HepG2 (cell line): ENCODE results near the gene NAMPT. TPM values are rescaled to one million over a fixed set of nuclear protein-coding genes. Genes with fewer than 3 reads are reported as not detected.

Source experiments
- ATAC-seq: fragments of 200-7000 bp; cut with Tn5 transposase; 3 replicates; pipeline ENCODE4 v1.9.1; 2020; ENCODE audit warnings: mild to moderate bottlenecking, moderate library complexity
- BruUV-seq: library from RNA; stranded (reverse); fragments of 400-500 nt; replicated peaks from 2 replicates; lab custom pipeline; 2021; lab: Mats Ljungman, UMichigan
- CTCF ChIA-PET: fragments of 300-600 bp; formaldehyde crosslinking; extraction: SDS; loops from one replicate; lab custom pipeline; 2021; ENCODE audit warnings: low total read pairs, inconsistent platforms, low intra/inter-chr PET ratio; lab: Yijun Ruan, JAX
- POLR2A ChIA-PET: fragments of 350-600 bp; sonication (Branson Sonifier 250); formaldehyde crosslinking; loops from one replicate; lab custom pipeline; 2020; ENCODE audit warnings: antibody characterized with exemption, inconsistent platforms; lab: Yijun Ruan, JAX
- DNase-seq: peaks from one replicate; pipeline ENCODE4 v3.0.0-alpha.2; 2015; ENCODE audit warnings: low spot score
- FAIRE-seq: peaks from 3 replicates; lab custom pipeline; 2011; peaks lifted over from hg19 to GRCh38; lab: Jason Lieb, UNC
- H2AFZ ChIP-seq: one replicate; pipeline ENCODE4 v1.6.1; 2011; ENCODE audit warnings: low read length, inconsistent platforms
- H3K27ac ChIP-seq: fragments of 300-600 bp; 3 replicates; pipeline ENCODE4 v1.8.0; 2011; ENCODE audit warnings: mixed run types, mild to moderate bottlenecking, mixed read lengths, low read length, inconsistent platforms; ENCODE audit not compliant: insufficient read depth; ENCODE audit errors: extremely low read length
- H3K27me3 ChIP-seq, 2 experiments: fragments of 200-600 bp in 1 of 2; 2 replicates in 1 of 2; 3 replicates in 1 of 2; pipeline versions ENCODE4 v1.6.0 to v1.8.0; 2011; ENCODE audit warnings: low read length in 2 of 2, mild to moderate bottlenecking in 2 of 2, moderate library complexity in 2 of 2, inconsistent platforms in 1 of 2; ENCODE audit not compliant: insufficient read depth in 2 of 2, control insufficient read depth in 1 of 2
- H3K36me3 ChIP-seq, 2 experiments: fragments of 200-600 bp in 1 of 2; replicated peaks in 1 of 2; 2 replicates in 1 of 2; 3 replicates in 1 of 2; pipeline versions ENCODE4 v1.5.1 to v1.8.0; 2011; ENCODE audit warnings: low read length in 2 of 2, inconsistent platforms in 1 of 2; ENCODE audit not compliant: insufficient read depth in 2 of 2, control insufficient read depth in 1 of 2
- H3K4me1 ChIP-seq: 2 replicates; pipeline ENCODE4 v1.5.1; 2012; ENCODE audit warnings: low read length, inconsistent platforms; ENCODE audit not compliant: insufficient read depth
- H3K4me2 ChIP-seq: 2 replicates; pipeline ENCODE4 v1.6.0; 2011; ENCODE audit warnings: low read depth, low read length, inconsistent platforms
- H3K4me3 ChIP-seq, 3 experiments: fragments of 200-600 bp in 1 of 3; sonication (generic), shearing (Covaris generic) in 1 of 3; replicated peaks in 1 of 3; 2 replicates each; pipeline ENCODE4 v1.5.1; 2011 to 2016; ENCODE audit warnings: low read length in 3 of 3, inconsistent platforms in 2 of 3, low read depth in 2 of 3, mild to moderate bottlenecking in 2 of 3, control low read depth in 1 of 3, mixed read lengths in 1 of 3; ENCODE audit not compliant: insufficient read depth in 1 of 3
- H3K79me2 ChIP-seq: one replicate; pipeline ENCODE4 v1.6.1; 2011; ENCODE audit warnings: low read length, inconsistent platforms; ENCODE audit not compliant: insufficient read depth
- H3K9ac ChIP-seq: 2 replicates; pipeline ENCODE4 v1.6.0; 2011; ENCODE audit warnings: mild to moderate bottlenecking, low read depth, low read length, inconsistent platforms; ENCODE audit not compliant: insufficient read depth
- H3K9me3 ChIP-seq: 2 replicates; pipeline ENCODE4 v1.5.1; 2012; ENCODE audit warnings: mild to moderate bottlenecking, low read length
- H4K20me1 ChIP-seq: 2 replicates; pipeline ENCODE4 v1.6.0; 2011; ENCODE audit warnings: inconsistent platforms, mild to moderate bottlenecking, low read length, moderate library complexity; ENCODE audit not compliant: insufficient read depth
- CAMTA2 ChIP-seq: sonication (generic); formaldehyde crosslinking; IDR thresholded peaks from 2 replicates; pipeline ENCODE4 v1.4.0; 2020; ENCODE audit warnings: mild to moderate bottlenecking, missing genetic modification reagents, borderline replicate concordance
- MAFG ChIP-seq: sonication (generic); formaldehyde crosslinking; IDR thresholded peaks from 2 replicates; pipeline ENCODE4 v1.5.1; 2020; ENCODE audit warnings: mild to moderate bottlenecking, missing genetic modification reagents
- PHF8 ChIP-seq: sonication (generic); formaldehyde crosslinking; IDR thresholded peaks from 2 replicates; pipeline ENCODE4 v1.5.0; 2020; ENCODE audit warnings: missing genetic modification reagents
- SALL1 ChIP-seq: sonication (generic); formaldehyde crosslinking; IDR thresholded peaks from 2 replicates; pipeline ENCODE4 v1.8.0; 2022; ENCODE audit warnings: mild to moderate bottlenecking, missing genetic modification reagents
- ZBTB42 ChIP-seq: sonication (generic); formaldehyde crosslinking; IDR thresholded peaks from 2 replicates; pipeline ENCODE4 v1.5.0; 2020; ENCODE audit warnings: mild to moderate bottlenecking, missing genetic modification reagents
- ZFP37 ChIP-seq: sonication (generic); formaldehyde crosslinking; IDR thresholded peaks from 2 replicates; pipeline ENCODE4 v1.4.0; 2020; ENCODE audit warnings: missing genetic modification reagents, borderline replicate concordance
- ZNF230 ChIP-seq: sonication (generic); formaldehyde crosslinking; IDR thresholded peaks from 2 replicates; pipeline ENCODE4 v1.4.0; 2020; ENCODE audit warnings: mild to moderate bottlenecking, missing genetic modification reagents
- ZNF263 ChIP-seq: sonication (generic); formaldehyde crosslinking; IDR thresholded peaks from 2 replicates; pipeline ENCODE4 v1.4.0; 2020; ENCODE audit warnings: missing genetic modification reagents
- ZNF33A ChIP-seq: sonication (generic); formaldehyde crosslinking; IDR thresholded peaks from 2 replicates; pipeline ENCODE4 v1.5.1; 2020; ENCODE audit warnings: missing genetic modification reagents, mild to moderate bottlenecking, moderate library complexity, borderline replicate concordance
- ZNF501 ChIP-seq: sonication (generic); formaldehyde crosslinking; IDR thresholded peaks from 2 replicates; pipeline ENCODE4 v1.5.1; 2020; ENCODE audit warnings: mild to moderate bottlenecking, moderate library complexity, missing genetic modification reagents
- ZNF530 ChIP-seq: sonication (generic); formaldehyde crosslinking; IDR thresholded peaks from 2 replicates; pipeline ENCODE4 v1.5.0; 2020; ENCODE audit warnings: low read depth, mild to moderate bottlenecking, missing genetic modification reagents
- ZNF562 ChIP-seq: sonication (generic); formaldehyde crosslinking; IDR thresholded peaks from 2 replicates; pipeline ENCODE4 v1.8.0; 2022; ENCODE audit warnings: missing genetic modification reagents, borderline replicate concordance
- WGBS: methylation state at CpG from one replicate; pipeline ENCODE4 v1.1.6; 2017; ENCODE audit warnings: low lambda C conversion rate; 5-methylcytosine and 5-hydroxymethylcytosine counted together
- in situ Hi-C: cut with HindIII; loops from 2 replicates; pipeline ENCODE4 v1.10.0; 2017; ENCODE audit warnings: low pct_unique_long_range_greater_than_20kb; ENCODE audit not compliant: extremely low pct_ligation_motif_present
- intact Hi-C: fragments of 100-400 bp; cut with micrococcal nuclease; formaldehyde crosslinking; loops from one replicate; pipeline ENCODE4 v1.10.0; 2022; ENCODE audit not compliant: unreplicated experiment
- polyA plus RNA-seq, 8 experiments: library from polyadenylated mRNA; depleted of rRNA in 3 of 8; stranded (reverse) in 7 of 8; unstranded in 1 of 8; fragments of >200 nt; fragmentation: Illumina TruSeq in 4 of 8; extraction: Trizol in 4 of 8; gene quantifications; 2 replicates each; pipeline versions ENCODE4 v1.2.1 to v1.2.3, GENCODE V29; 2011 to 2016; ENCODE audit warnings: low read depth in 4 of 8, missing spikeins in 1 of 8, mixed read lengths in 1 of 8; ENCODE audit not compliant: insufficient read depth in 1 of 8
- total RNA-seq, 5 experiments: library from RNA; depleted of rRNA; stranded (reverse); fragments of >200 nt; fragmentation: Illumina TruSeq; extraction: Trizol; gene quantifications; 2 replicates each; pipeline ENCODE4 v1.2.3, GENCODE V29; 2016; ENCODE audit warnings: low read depth in 1 of 5
- TF ChIP-seq, protein P1 (sequence below): sonication (generic); formaldehyde crosslinking; IDR thresholded peaks from 2 replicates; pipeline ENCODE4 v1.4.0; 2020; ENCODE audit warnings: mild to moderate bottlenecking, low read depth, missing genetic modification reagents
- TF ChIP-seq, protein P2 (sequence below): sonication (generic); formaldehyde crosslinking; IDR thresholded peaks from 2 replicates; pipeline ENCODE4 v1.4.0; 2020; ENCODE audit warnings: missing genetic modification reagents, borderline replicate concordance
- TF ChIP-seq, protein P3 (sequence below): IDR thresholded peaks from 2 replicates; pipeline ENCODE4 v1.6.1; 2018; ENCODE audit warnings: missing genetic modification reagents
- TF ChIP-seq, protein P4 (sequence below): sonication (generic); formaldehyde crosslinking; IDR thresholded peaks from 2 replicates; pipeline ENCODE4 v1.5.1; 2020; ENCODE audit warnings: missing genetic modification reagents, mild to moderate bottlenecking, borderline replicate concordance
- TF ChIP-seq, protein P5 (sequence below): sonication (generic); formaldehyde crosslinking; conservative IDR thresholded peaks from 2 replicates; pipeline ENCODE4 v1.8.1; 2023; ENCODE audit warnings: missing genetic modification reagents

The NAMPT gene
- total and polyA plus RNA-seq, 2 of the 13 experiments (the other 11 are each of a cell fraction or from before 2014, with no cell fraction given): 15.8 to 67.7 TPM

DNA sequence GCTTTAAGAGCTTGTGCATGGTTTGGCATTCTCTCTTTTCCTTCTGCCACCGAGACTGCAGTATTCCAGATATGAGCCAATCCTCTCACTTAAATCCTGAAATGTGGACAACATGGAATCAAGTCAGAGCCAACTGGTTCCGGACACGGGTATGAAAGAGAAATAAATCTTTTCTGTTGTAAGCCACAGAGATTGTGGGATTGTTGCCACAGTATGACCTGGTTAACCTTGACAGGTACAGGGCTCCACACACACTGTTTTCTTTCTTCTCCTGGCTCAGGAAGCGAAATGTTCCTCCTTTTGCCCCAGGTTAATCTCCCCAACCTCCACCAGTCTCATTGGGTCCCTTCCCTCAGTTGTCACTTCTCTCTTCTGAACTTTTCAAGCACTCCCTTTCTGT, 6.5 kb upstream of the NAMPT start:
- Histone ChIP-seq H4K20me1 (no peaks in the 10 kb centered on the region), H3K79me2 (no peaks in the 10 kb centered on the region), H3K9ac (no peak overlapping the region), H3K4me2 (no peak overlapping the region; the same call in 1 of the 2 replicates), H3K9me3 (no peaks in the 10 kb centered on the region), H3K27ac (no peak overlapping the region), H3K36me3 (no peaks in the 10 kb centered on the region), H3K4me1 (peaks cover 15% of the 10 kb centered on the region), H3K27me3 (peaks cover 0 to 13% of the 10 kb centered on the region in 2 experiments; a peak in 2 of 5 replicates), H2AFZ (no peak overlapping the region), H3K4me3 (no peak overlapping the region)
- intact Hi-C loops: no loop called here
- POLR2A ChIA-PET: no interaction called here
- WGBS: 23% methylated on average over 4 of the region's 4 CpGs
- CTCF ChIA-PET: no interaction called here
- BruUV-seq: no TSS peak
- no peak for FAIRE-seq
- in situ Hi-C loops: no loop called here
- no peak for DNase-seq
- no peak for ATAC-seq
- no peak for TF ChIP-seq ZNF263
- no peak for TF ChIP-seq ZNF230 (CRISPR knock-in tag)
- TF ChIP-seq PHF8 (CRISPR knock-in tag): no peak
- TF ChIP-seq, protein P1, sequence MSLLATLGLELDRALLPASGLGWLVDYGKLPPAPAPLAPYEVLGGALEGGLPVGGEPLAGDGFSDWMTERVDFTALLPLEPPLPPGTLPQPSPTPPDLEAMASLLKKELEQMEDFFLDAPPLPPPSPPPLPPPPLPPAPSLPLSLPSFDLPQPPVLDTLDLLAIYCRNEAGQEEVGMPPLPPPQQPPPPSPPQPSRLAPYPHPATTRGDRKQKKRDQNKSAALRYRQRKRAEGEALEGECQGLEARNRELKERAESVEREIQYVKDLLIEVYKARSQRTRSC (CRISPR knock-in tag): no peak
- TF ChIP-seq, protein P2, sequence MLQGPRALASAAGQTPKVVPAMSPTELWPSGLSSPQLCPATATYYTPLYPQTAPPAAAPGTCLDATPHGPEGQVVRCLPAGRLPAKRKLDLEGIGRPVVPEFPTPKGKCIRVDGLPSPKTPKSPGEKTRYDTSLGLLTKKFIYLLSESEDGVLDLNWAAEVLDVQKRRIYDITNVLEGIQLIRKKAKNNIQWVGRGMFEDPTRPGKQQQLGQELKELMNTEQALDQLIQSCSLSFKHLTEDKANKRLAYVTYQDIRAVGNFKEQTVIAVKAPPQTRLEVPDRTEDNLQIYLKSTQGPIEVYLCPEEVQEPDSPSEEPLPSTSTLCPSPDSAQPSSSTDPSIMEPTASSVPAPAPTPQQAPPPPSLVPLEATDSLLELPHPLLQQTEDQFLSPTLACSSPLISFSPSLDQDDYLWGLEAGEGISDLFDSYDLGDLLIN (CRISPR knock-in tag): no peak
- TF ChIP-seq ZNF501: no peak
- TF ChIP-seq, protein P3, sequence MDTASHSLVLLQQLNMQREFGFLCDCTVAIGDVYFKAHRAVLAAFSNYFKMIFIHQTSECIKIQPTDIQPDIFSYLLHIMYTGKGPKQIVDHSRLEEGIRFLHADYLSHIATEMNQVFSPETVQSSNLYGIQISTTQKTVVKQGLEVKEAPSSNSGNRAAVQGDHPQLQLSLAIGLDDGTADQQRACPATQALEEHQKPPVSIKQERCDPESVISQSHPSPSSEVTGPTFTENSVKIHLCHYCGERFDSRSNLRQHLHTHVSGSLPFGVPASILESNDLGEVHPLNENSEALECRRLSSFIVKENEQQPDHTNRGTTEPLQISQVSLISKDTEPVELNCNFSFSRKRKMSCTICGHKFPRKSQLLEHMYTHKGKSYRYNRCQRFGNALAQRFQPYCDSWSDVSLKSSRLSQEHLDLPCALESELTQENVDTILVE (CRISPR knock-in tag): no peak
- TF ChIP-seq MAFG (CRISPR knock-in tag): no peak
- no peak for TF ChIP-seq CAMTA2 (CRISPR knock-in tag)
- TF ChIP-seq ZBTB42: no peak
- no peak for TF ChIP-seq ZNF530
- TF ChIP-seq, protein P4, sequence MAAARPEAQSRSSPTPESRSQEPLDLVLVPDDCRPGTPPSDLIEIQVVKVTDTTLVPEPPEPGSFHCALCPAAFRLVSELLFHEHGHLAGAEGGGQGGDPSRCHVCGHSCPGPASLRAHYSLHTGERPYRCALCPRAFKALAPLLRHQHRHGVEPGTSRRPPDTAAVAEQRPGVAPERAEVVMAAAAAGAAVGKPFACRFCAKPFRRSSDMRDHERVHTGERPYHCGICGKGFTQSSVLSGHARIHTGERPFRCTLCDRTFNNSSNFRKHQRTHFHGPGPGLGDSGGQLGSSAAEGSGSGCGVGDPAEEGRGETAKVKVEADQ (CRISPR knock-in tag): no peak
- TF ChIP-seq SALL1: no peak
- no peak for TF ChIP-seq ZNF562 (CRISPR knock-in tag)
- TF ChIP-seq, protein P5, sequence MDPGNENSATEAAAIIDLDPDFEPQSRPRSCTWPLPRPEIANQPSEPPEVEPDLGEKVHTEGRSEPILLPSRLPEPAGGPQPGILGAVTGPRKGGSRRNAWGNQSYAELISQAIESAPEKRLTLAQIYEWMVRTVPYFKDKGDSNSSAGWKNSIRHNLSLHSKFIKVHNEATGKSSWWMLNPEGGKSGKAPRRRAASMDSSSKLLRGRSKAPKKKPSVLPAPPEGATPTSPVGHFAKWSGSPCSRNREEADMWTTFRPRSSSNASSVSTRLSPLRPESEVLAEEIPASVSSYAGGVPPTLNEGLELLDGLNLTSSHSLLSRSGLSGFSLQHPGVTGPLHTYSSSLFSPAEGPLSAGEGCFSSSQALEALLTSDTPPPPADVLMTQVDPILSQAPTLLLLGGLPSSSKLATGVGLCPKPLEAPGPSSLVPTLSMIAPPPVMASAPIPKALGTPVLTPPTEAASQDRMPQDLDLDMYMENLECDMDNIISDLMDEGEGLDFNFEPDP (CRISPR knock-in tag): no peak
- TF ChIP-seq ZNF33A (CRISPR knock-in tag): no peak
- no peak for TF ChIP-seq ZFP37 (CRISPR knock-in tag)
